SK-N-SH (cell line): ENCODE measurements around the gene TBC1D5. TPM values are rescaled to one million over a fixed set of nuclear protein-coding genes. Genes with fewer than 3 reads are reported as not detected.

Source experiments
- CTCF ChIA-PET: fragments of 300-600, 350-600 bp; formaldehyde crosslinking; extraction: SDS; loops from one replicate; lab custom pipeline; 2021; lab: Yijun Ruan, JAX
- POLR2A ChIA-PET: fragments of 350-600 bp; sonication (Branson Sonifier 250); formaldehyde crosslinking; extraction: SDS; loops from one replicate; lab custom pipeline; 2020; ENCODE audit warnings: antibody characterized with exemption, inconsistent platforms; lab: Yijun Ruan, JAX
- DNase-seq: peaks from one replicate; pipeline ENCODE4 v3.0.0; 2012
- H2AFZ ChIP-seq: fragments of 200-600 bp; sonication (generic); 2 replicates; pipeline ENCODE4 v1.8.1; 2016; ENCODE audit warnings: antibody characterized with exemption, mild to moderate bottlenecking, low read depth
- H3F3A ChIP-seq: fragments of 200-600 bp; sonication (generic); replicated peaks from 2 replicates; pipeline ENCODE3; 2016; ENCODE audit warnings: antibody characterized with exemption, mild to moderate bottlenecking; ENCODE audit not compliant: insufficient read depth
- H3K27ac ChIP-seq, 2 experiments: fragments of 200-500 bp in 1 of 2; fragments of 200-600 bp in 1 of 2; sonication (Bioruptor generic) in 1 of 2; sonication (generic), shearing (Covaris generic) in 1 of 2; 2 replicates each; pipeline versions ENCODE4 v1.5.1 to v1.6.1; 2014 to 2016; ENCODE audit warnings: low read depth in 2 of 2, inconsistent platforms in 1 of 2, low read length in 1 of 2, mild to moderate bottlenecking in 1 of 2, mixed read lengths in 1 of 2
- H3K27me3 ChIP-seq: fragments of 200-600 bp; sonication (generic), shearing (Covaris generic); 2 replicates; pipeline ENCODE4 v1.6.1; 2016; ENCODE audit warnings: mixed run types; ENCODE audit not compliant: insufficient read depth
- H3K36me3 ChIP-seq, 2 experiments: fragments of 200-500 bp in 1 of 2; fragments of 200-600 bp in 1 of 2; sonication (Bioruptor generic) in 1 of 2; sonication (generic) in 1 of 2; replicated peaks in 1 of 2; 2 replicates each; pipeline versions ENCODE3 to v1.5.1; 2014 to 2016; ENCODE audit warnings: low read length in 1 of 2, mild to moderate bottlenecking in 1 of 2; ENCODE audit not compliant: insufficient read depth in 2 of 2, control insufficient read depth in 1 of 2
- H3K4me1 ChIP-seq, 2 experiments: fragments of 200-500 bp in 1 of 2; fragments of 200-600 bp in 1 of 2; sonication (Bioruptor generic) in 1 of 2; sonication (generic), shearing (Covaris generic) in 1 of 2; 2 replicates each; pipeline versions ENCODE4 v1.5.1 to v1.6.1; 2014 to 2016; ENCODE audit warnings: low read depth in 1 of 2, low read length in 1 of 2, mixed run types in 1 of 2; ENCODE audit not compliant: insufficient read depth in 2 of 2, control insufficient read depth in 1 of 2
- H3K4me2 ChIP-seq: fragments of 200-600 bp; sonication (generic), shearing (Covaris generic); 2 replicates; pipeline ENCODE4 v1.6.1; 2017; ENCODE audit warnings: mixed run types
- H3K4me3 ChIP-seq, 2 experiments: fragments of 200-500 bp in 1 of 2; fragments of 200-600 bp in 1 of 2; sonication (Bioruptor generic) in 1 of 2; sonication (generic), shearing (Covaris generic) in 1 of 2; 2 replicates each; pipeline versions ENCODE4 v1.5.1 to v1.8.1; 2014 to 2016; ENCODE audit warnings: low read depth in 2 of 2, inconsistent platforms in 1 of 2, low read length in 1 of 2, mild to moderate bottlenecking in 1 of 2, mixed read lengths in 1 of 2, moderate library complexity in 1 of 2
- H3K79me2 ChIP-seq: fragments of 200-600 bp; sonication (generic); 2 replicates; pipeline ENCODE4 v1.8.1; 2017; ENCODE audit warnings: mild to moderate bottlenecking; ENCODE audit not compliant: insufficient read depth
- H3K9ac ChIP-seq: fragments of 200-600 bp; sonication (generic); 2 replicates; pipeline ENCODE4 v1.6.1; 2017; ENCODE audit warnings: mixed run types
- H3K9me2 ChIP-seq: fragments of 200-600 bp; sonication (generic); 2 replicates; pipeline ENCODE4 v1.6.1; 2017; ENCODE audit warnings: mixed run types
- H3K9me3 ChIP-seq: fragments of 200-600 bp; sonication (generic); 2 replicates; pipeline ENCODE4 v1.6.1; 2017; ENCODE audit warnings: mixed run types, mild to moderate bottlenecking, moderate library complexity
- H4K20me1 ChIP-seq: fragments of 200-600 bp; sonication (generic); 2 replicates; pipeline ENCODE4 v1.6.1; 2017; ENCODE audit warnings: mild to moderate bottlenecking, mixed run types; ENCODE audit not compliant: insufficient read depth
- CHD2 ChIP-seq: fragments of 150-350 bp; IDR thresholded peaks from 2 replicates; pipeline ENCODE4 v1.6.1; 2018; ENCODE audit warnings: low read length; ENCODE audit not compliant: partially characterized antibody
- ELF1 ChIP-seq: IDR thresholded peaks from 2 replicates; pipeline ENCODE4 v1.4.0; 2012
- EP300 ChIP-seq, 2 experiments: IDR thresholded peaks; 2 replicates each; pipeline versions ENCODE4 v1.4.0 to v1.6.1; 2012; ENCODE audit warnings: borderline replicate concordance in 1 of 2, low read depth in 1 of 2, low read length in 1 of 2
- EZH2phosphoT487 ChIP-seq: fragments of 200-600 bp; sonication (generic); IDR thresholded peaks from 2 replicates; pipeline ENCODE4 v1.6.1; 2017; ENCODE audit warnings: low read depth, mixed run types, mild to moderate bottlenecking, antibody characterized with exemption, moderate library complexity, borderline replicate concordance
- FOXJ3 ChIP-seq: sonication (generic); formaldehyde crosslinking; IDR thresholded peaks from 2 replicates; pipeline ENCODE4 v1.5.1; 2020; ENCODE audit warnings: mild to moderate bottlenecking, missing genetic modification reagents
- FOXM1 ChIP-seq: IDR thresholded peaks from 2 replicates; pipeline ENCODE4 v1.4.0; 2012; ENCODE audit warnings: low read depth, mild to moderate bottlenecking
- GABPA ChIP-seq: IDR thresholded peaks from 2 replicates; pipeline ENCODE4 v1.4.0; 2012; ENCODE audit warnings: low read depth, mild to moderate bottlenecking
- GATA2 ChIP-seq: sonication (generic); formaldehyde crosslinking; IDR thresholded peaks from 2 replicates; pipeline ENCODE4 v1.5.0; 2020; ENCODE audit warnings: mild to moderate bottlenecking, missing genetic modification reagents
- JUND ChIP-seq: IDR thresholded peaks from 2 replicates; pipeline ENCODE4 v1.4.0; 2012
- NFIC ChIP-seq: IDR thresholded peaks from 2 replicates; pipeline ENCODE4 v1.4.0; 2012; ENCODE audit warnings: borderline replicate concordance
- POLR2AphosphoS5 ChIP-seq: IDR thresholded peaks from 2 replicates; pipeline ENCODE4 v1.6.1; 2012; ENCODE audit warnings: low read depth, low read length
- RCOR1 ChIP-seq: fragments of 150-350 bp; IDR thresholded peaks from 2 replicates; pipeline ENCODE4 v1.6.1; 2017; ENCODE audit warnings: antibody characterized with exemption, low read length
- REST ChIP-seq: IDR thresholded peaks from 2 replicates; pipeline ENCODE4 v1.6.1; 2012; ENCODE audit warnings: mild to moderate bottlenecking, low read depth, low read length, moderate library complexity
- RFX5 ChIP-seq: IDR thresholded peaks from 2 replicates; pipeline ENCODE4 v1.6.1; 2012; ENCODE audit warnings: mild to moderate bottlenecking, improper control_type of control experiment, low read length
- RXRA ChIP-seq: IDR thresholded peaks from 2 replicates; pipeline ENCODE4 v1.4.0; 2012; ENCODE audit warnings: low read depth, mild to moderate bottlenecking, borderline replicate concordance
- SIN3A ChIP-seq: IDR thresholded peaks from 2 replicates; pipeline ENCODE4 v1.6.1; 2012; ENCODE audit warnings: low read depth, mild to moderate bottlenecking, low read length, moderate library complexity, borderline replicate concordance
- ZBTB33 ChIP-seq: IDR thresholded peaks from 2 replicates; pipeline ENCODE4 v1.4.0; 2012; ENCODE audit warnings: low read depth, borderline replicate concordance
- WGBS: methylation state at CpG from one replicate; pipeline ENCODE4 v1.1.6; 2017; ENCODE audit warnings: low lambda C conversion rate; 5-methylcytosine and 5-hydroxymethylcytosine counted together
- polyA plus RNA-seq, 3 experiments: library from polyadenylated mRNA; depleted of rRNA; stranded (reverse); fragments of >200 nt; gene quantifications; 2 replicates each; pipeline ENCODE4 v1.2.3, GENCODE V29; 2012

Gene TBC1D5
- polyA plus RNA-seq, 1 of the 3 experiments (the other 2 are of a cell fraction): 19.5 TPM

GRCh38 chr3:17738219-17738618 is 4.2 kb downstream of the TBC1D5 start:
- Histone ChIP-seq H3K27ac (no peak overlapping the region), H3K4me2 (no peak overlapping the region), H2AFZ (no peak overlapping the region), H3K79me2 (peaks cover 60% of the 10 kb centered on the region), H4K20me1 (no peaks in the 10 kb centered on the region), H3K36me3 (peaks cover 0 to 2% of the 10 kb centered on the region in 2 experiments), H3K4me1 (peaks cover 9 to 17% of the 10 kb centered on the region in 2 experiments; a peak in 2 of 4 replicates), H3K9ac (no peak overlapping the region), H3K4me3 (no peak overlapping the region), H3K9me3 (no peaks in the 10 kb centered on the region), H3K9me2 (no peaks in the 10 kb centered on the region), H3F3A (peaks cover 18% of the 10 kb centered on the region), H3K27me3 (no peaks in the 10 kb centered on the region)
- TF ChIP-seq FOXM1: no peak
- no peak for TF ChIP-seq EP300 (IDR thresholded peaks at IDR 0.05; ENCODE audit: borderline replicate concordance in 1 of 2, low read depth in 1 of 2, low read length in 1 of 2)
- TF ChIP-seq RCOR1: no peak
- TF ChIP-seq GATA2: no peak
- no peak for TF ChIP-seq REST
- TF ChIP-seq RXRA: no peak
- no peak for TF ChIP-seq JUND
- TF ChIP-seq ELF1: no peak
- no peak for TF ChIP-seq FOXJ3
- TF ChIP-seq GABPA: no peak
- TF ChIP-seq POLR2AphosphoS5: no peak
- TF ChIP-seq ZBTB33: no peak
- TF ChIP-seq NFIC: no peak
- no peak for TF ChIP-seq SIN3A
- no peak for TF ChIP-seq CHD2
- TF ChIP-seq EZH2phosphoT487: no peak
- TF ChIP-seq RFX5: no peak
- WGBS: 96% methylated on average over 2 of the region's 2 CpGs
- no peak for DNase-seq
- ChIA-PET CTCF (no interaction called here), POLR2A (no interaction called here)
